ENCODE data around the gene NUP37.
"Not testable (repeated sequence)": the region's sequence is repeated elsewhere in the genome, so short reads cannot be mapped to it uniquely, and the experiment has no call there.

Gene NUP37

DNA sequence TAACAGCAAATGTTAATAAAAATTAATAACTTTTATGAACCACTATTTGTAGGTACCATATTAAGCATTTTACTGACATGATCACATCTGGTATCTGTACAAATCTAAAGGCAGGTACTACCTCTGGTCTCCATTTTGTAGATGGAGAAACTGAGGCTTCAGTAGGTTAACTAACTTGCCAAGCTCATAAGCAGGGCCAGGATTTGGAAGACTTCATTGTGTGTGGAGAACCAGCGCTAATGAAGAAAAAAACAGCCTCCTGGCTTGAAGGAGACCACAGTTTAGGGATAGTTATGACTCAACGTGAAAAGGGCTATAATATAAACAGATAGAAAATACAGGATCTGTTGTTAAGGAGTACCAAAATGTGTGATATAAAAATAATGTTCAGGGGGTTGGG is 1.0 kb downstream of the NUP37 start:
- peak overlapping the region; percentile 86 for H3K27ac Mint-ChIP-seq
- no peaks in the 10 kb centered on the region for H3K27me3 Mint-ChIP-seq
- no peaks in the 10 kb centered on the region for H3K9me3 Mint-ChIP-seq
- H3K4me1 Mint-ChIP-seq = peaks cover 42% of the 10 kb centered on the region
- H3K4me3 Mint-ChIP-seq = peak overlapping the region; percentile 93
- CTCF ChIA-PET = no interaction called here
- H3K36me3 Mint-ChIP-seq = peaks cover 30% of the 10 kb centered on the region
- no peak for DNase-seq

DNA sequence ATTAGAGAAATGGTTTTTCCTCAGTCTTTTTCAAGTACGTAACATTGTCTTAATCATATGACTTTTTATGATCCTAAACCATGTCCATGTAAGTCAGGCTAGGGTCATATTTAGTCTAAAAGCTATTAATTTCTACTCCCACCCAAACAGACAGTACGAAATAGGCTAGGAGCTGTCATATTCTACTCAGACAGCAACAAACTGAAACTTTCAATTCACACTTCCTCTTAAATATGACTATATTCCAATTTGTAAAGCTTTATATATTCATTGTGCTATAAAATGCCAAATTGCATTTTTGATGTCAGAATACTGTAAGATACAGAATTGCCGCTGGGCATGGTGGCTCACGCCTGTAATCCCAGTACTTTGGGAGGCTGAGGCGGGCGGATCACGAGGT is 3.5 kb downstream of the NUP37 start:
- Mint-ChIP-seq H3K36me3 (peaks cover 33% of the 10 kb centered on the region), H3K9me3 (no peaks in the 10 kb centered on the region), H3K4me3 (no peak overlapping the region), H3K27me3 (no peaks in the 10 kb centered on the region), H3K27ac (no peak overlapping the region), H3K4me1 (peaks cover 21% of the 10 kb centered on the region)
- CTCF ChIA-PET = no interaction called here
- no peak for DNase-seq

DNA sequence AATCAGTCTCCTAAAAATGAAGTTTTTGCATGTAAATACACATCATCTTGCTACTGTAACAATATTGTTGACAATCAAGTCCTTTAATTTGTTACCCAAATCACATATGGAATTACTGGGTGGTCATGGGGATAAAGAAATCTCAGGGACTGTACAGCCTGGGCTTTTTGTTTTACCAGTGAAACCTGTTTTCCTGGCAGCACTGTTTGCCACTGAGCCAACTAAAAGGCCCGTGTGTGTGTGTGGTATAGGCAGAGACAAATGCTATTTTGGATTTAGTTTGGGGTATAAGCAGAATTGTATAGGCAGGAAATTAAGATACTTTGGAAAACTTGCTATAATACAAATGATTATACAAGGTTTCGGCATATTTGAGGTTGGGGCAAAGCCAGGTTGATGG is 5.7 kb downstream of the NUP37 start:
- H3K27me3 Mint-ChIP-seq = no peaks in the 10 kb centered on the region
- H3K36me3 Mint-ChIP-seq = peaks cover 48% of the 10 kb centered on the region
- no peak overlapping the region for H3K27ac Mint-ChIP-seq
- peaks cover 11% of the 10 kb centered on the region for H3K4me1 Mint-ChIP-seq
- DNase-seq = no peak
- H3K9me3 Mint-ChIP-seq = no peaks in the 10 kb centered on the region
- CTCF ChIA-PET = no interaction called here
- no peak overlapping the region for H3K4me3 Mint-ChIP-seq

DNA sequence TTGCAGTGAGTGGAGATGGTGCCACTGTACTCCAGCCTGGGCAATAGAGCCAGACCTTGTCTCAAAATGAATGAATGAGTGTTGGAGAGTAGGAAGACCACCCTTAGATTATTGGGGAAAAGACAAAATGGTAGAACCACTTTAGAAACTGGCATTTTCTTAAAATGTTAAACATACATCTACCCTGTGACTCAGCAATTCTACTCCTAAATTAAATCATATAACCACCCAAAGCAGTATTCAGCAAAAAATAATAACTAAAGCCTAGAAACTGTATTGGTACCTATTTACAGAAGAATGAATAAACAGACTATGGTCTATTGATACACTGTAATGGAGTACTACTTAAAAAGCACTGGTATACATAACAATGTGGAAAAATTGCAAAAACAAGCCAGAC is 9.1 kb downstream of the NUP37 start:
- CTCF ChIA-PET = no interaction called here
- no peak overlapping the region for H3K4me3 Mint-ChIP-seq
- H3K27ac Mint-ChIP-seq = no peak overlapping the region
- peaks cover 8% of the 10 kb centered on the region for H3K4me1 Mint-ChIP-seq
- peaks cover 9% of the 10 kb centered on the region for H3K9me3 Mint-ChIP-seq
- peaks cover 63% of the 10 kb centered on the region for H3K36me3 Mint-ChIP-seq
- DNase-seq = no peak
- H3K27me3 Mint-ChIP-seq = no peaks in the 10 kb centered on the region

DNA sequence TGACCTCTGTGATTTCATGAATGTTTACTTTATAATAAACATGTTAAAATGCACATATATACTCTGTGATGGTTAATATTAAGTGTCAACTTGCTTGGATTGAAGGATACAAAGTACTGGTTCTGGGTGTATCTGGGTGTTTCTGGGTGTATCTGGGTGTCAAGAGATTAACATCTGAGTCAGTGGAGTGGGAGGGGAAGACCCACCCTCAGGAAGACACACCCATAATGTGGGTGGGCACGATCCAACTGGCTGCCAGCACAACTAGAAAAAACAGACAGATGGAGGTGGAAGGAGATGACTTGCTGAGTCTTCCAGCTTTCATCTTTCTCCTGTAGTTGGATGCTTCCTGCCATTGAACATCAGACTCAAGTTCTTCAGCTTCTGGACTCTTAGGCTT is 11.9 kb downstream of the NUP37 start:
- Mint-ChIP-seq H3K9me3 (peaks cover 11% of the 10 kb centered on the region), H3K4me3 (no peak overlapping the region), H3K36me3 (peaks cover 75% of the 10 kb centered on the region), H3K27ac (no peak overlapping the region), H3K27me3 (no peaks in the 10 kb centered on the region), H3K4me1 (peaks cover 8% of the 10 kb centered on the region)
- no peak for DNase-seq
- CTCF ChIA-PET = no interaction called here

DNA sequence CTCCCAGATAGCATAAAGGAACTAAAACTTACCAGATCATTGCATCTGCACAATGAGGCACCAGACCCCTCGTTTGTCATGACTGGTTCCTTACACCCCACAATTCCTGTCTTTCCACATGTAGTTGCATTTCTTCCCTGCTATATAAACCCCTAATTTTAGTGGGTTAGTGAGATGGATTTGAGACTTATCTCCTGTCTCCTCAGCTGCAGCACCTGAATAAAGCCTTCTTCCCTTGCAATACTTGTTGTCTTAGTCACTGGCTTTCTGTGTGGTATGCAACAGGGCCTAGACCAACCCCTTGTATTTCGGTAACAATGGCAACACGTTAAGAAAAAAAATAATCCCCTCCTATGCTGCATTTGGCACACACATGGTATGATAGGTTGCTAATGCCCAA is 13.0 kb downstream of the NUP37 start:
- Mint-ChIP-seq H3K4me1 (peaks cover 8% of the 10 kb centered on the region), H3K9me3 (peaks cover 11% of the 10 kb centered on the region), H3K4me3 (no peak overlapping the region), H3K27ac (no peak overlapping the region), H3K27me3 (no peaks in the 10 kb centered on the region), H3K36me3 (peaks cover 78% of the 10 kb centered on the region)
- CTCF ChIA-PET = no interaction called here
- no peak for DNase-seq

DNA sequence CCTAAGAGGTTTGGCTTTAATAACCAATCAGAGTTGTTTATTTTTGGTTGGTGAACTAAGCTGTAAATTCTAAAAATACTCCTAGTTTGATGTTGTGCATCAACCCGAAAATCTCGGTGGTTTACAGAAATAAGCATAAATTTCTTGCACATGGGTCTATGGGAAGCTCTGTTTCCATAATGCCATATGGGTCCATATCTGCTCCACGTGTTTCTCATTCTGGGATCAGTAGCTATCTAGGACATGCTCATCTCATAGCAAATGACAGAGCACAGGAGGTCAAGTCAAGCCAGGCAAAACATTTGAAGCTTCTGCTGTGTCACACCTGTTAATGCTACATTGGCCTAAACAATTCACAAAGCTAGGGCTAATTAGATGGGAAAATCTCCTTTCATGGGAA is 23.1 kb downstream of the NUP37 start:
- Mint-ChIP-seq H3K27me3 (no peaks in the 10 kb centered on the region), H3K36me3 (peaks cover 23% of the 10 kb centered on the region), H3K4me1 (no peaks in the 10 kb centered on the region), H3K4me3 (no peak overlapping the region), H3K27ac (no peak overlapping the region), H3K9me3 (no peaks in the 10 kb centered on the region)
- CTCF ChIA-PET = interaction anchor here (0.5 to 2.0 kb wide), 5 partner anchors 101 to 611 kb away, joined by 3 to 5 read pairs (median 3); partner anchors contain the start of gene PMCH
- no peak for DNase-seq

DNA sequence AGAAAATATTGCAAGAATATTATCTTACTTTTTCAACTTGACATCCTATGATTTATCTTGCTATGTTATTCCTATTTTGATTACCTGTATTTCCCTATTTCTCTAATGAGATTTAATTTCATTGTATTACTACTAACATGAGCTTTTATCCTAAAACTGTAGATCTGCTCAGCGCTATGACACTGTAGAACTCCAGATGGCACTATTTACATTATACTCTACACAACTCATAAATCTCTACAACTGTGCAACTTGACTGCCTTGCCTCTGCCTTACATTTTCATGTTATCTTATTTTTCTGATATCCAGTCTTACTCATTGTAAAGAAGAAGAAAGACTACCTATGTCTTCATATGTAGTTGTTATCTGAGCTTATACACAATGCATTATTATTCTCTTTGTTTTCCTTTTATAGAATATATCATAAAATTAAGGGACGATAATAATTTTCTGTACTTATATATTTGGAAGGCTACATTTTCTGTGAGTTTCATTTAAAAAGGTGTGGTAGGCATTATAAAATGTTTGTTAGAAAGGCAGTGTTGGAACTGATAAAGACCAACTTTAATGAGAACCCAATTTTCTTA is 24.1 kb downstream of the NUP37 start:
- H3K9me3 Mint-ChIP-seq = no peaks in the 10 kb centered on the region
- DNase-seq = no peak
- H3K27me3 Mint-ChIP-seq = no peaks in the 10 kb centered on the region
- H3K27ac Mint-ChIP-seq = no peak overlapping the region
- no peaks in the 10 kb centered on the region for H3K4me1 Mint-ChIP-seq
- peaks cover 22% of the 10 kb centered on the region for H3K36me3 Mint-ChIP-seq
- no peak overlapping the region for H3K4me3 Mint-ChIP-seq
- CTCF ChIA-PET = interaction anchor here (0.8 to 2.0 kb wide), 6 partner anchors 14 to 448 kb away, joined by 3 to 6 read pairs (median 3); no protein-coding TSS in a partner anchor

DNA sequence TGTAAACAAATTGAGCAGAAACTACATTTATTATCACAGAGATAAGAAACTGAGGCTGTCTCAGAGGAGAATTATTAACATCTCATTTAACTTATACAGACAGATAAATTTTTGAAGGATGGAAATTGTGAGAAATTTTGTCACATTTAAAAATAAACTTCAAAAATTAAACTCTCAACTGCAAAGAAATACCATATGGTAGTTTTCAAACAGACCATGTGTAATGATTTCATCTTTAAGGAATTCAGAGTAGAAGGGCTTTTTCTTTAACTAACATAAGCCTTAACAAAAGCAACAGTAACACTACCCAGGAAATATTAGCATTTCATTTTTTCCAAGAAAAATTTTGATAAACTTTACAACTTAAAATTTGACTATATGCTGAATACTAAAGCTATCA is 26.6 kb downstream of the NUP37 start:
- no peaks in the 10 kb centered on the region for H3K9me3 Mint-ChIP-seq
- CTCF ChIA-PET = interaction anchor here (0.8 kb wide), 1 partner anchor 676 kb away, joined by 3 read pairs; no protein-coding TSS in a partner anchor
- no peak overlapping the region for H3K27ac Mint-ChIP-seq
- no peak overlapping the region for H3K4me3 Mint-ChIP-seq
- H3K36me3 Mint-ChIP-seq = peaks cover 21% of the 10 kb centered on the region
- no peak for DNase-seq
- H3K27me3 Mint-ChIP-seq = no peaks in the 10 kb centered on the region
- H3K4me1 Mint-ChIP-seq = no peaks in the 10 kb centered on the region

DNA sequence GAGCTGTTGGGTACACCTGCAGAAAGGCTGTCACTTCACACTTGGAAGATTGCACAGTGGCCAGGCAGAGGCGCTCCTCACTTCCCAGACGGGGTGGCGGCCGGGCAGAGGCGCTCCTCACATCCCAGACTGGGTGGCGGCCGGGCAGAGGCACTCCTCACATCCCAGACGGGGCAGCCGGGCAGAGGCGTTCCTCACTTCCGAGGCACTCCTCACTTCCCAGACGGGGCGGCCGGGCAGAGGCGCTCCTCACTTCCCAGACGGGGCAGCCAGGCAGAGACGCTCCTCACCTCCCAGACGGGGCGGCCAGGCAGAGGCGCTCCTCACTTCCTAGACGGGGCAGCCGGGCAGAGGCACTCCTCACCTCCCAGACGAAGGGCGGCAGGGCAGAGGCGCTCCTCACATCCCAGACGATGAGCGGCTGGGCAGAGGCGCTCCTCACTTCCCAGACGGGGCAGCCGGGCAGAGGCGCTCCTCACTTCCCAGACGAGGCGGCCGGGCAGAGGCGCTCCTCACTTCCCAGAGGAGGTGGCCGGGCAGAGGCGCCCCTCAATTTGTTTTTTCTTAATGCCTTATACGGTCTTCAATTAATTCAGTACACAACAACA is 30.6 kb downstream of the NUP37 start:
- H3K9me3 Mint-ChIP-seq, H3K4me3 Mint-ChIP-seq, H3K27me3 Mint-ChIP-seq, H3K27ac Mint-ChIP-seq, H3K4me1 Mint-ChIP-seq, DNase-seq, CTCF ChIA-PET: not testable (repeated sequence)
- peaks cover 18% of the 10 kb centered on the region for H3K36me3 Mint-ChIP-seq

DNA sequence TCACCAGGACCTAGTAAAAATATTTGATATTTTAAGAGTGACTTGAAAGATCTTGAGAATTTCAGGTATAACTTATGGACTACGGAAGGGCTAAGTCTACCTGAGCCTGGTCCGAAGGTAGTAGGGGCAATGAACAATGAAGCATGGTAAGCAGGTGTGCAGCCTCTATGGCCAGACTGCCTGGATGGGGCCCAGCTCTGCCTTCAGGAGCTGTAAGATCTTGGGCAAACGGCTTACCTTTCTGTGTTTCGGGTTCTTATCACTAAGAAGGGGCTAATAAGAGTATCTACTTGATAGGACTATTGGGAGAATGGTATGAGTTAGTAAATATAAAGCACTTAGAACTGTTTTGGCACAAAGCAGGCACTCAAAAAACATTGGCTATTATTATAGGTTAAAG is 39.1 kb downstream of the NUP37 start:
- Mint-ChIP-seq H3K4me3 (no peak overlapping the region), H3K36me3 (peaks cover 46% of the 10 kb centered on the region), H3K9me3 (no peaks in the 10 kb centered on the region), H3K4me1 (no peaks in the 10 kb centered on the region), H3K27ac (no peak overlapping the region), H3K27me3 (no peaks in the 10 kb centered on the region)
- DNase-seq = no peak
- CTCF ChIA-PET = interaction anchor here (2.1 kb wide), 1 partner anchor 14 kb away, joined by 6 read pairs; no protein-coding TSS in a partner anchor

DNA sequence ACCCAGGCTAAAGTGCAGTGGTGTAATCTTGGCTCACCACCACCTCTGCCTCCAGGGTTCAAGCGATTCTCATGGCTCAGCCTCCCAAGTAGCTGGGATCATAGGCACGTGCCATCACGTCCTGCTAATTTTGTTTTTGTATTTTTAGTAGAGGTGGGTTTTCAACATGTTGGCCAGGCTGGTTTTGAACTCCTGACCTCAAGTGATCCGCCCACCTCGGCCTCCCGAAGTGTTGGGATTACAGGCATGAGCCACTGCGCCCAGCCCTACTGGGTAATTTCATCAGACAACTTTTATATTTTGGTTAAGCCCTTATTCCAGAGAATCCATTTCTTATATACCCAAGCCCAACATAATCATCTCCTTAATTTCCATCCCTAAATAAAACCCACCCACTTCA is 47.8 kb downstream of the NUP37 start:
- H3K9me3 Mint-ChIP-seq, H3K27me3 Mint-ChIP-seq, CTCF ChIA-PET, H3K27ac Mint-ChIP-seq, H3K4me3 Mint-ChIP-seq, DNase-seq, H3K4me1 Mint-ChIP-seq: not testable (repeated sequence)
- H3K36me3 Mint-ChIP-seq = peaks cover 16% of the 10 kb centered on the region

DNA sequence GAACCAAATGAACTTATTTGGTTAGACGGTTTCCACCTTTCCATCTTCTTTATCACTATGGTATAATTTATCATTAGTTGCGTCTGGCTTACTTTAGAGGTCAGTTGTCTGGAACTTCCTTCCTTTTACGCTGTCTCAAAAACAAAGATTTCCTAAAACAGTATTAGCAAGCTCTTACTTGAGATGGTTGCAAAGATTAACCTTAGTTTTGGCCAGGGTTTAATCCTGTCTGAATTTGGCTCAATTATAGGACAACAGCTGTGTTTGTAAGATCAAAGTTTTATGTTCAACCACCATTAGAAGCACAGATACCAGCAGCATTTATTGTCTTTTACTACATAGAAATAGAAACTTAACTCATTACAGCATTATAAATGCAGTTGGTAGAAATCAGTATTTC is 50.2 kb downstream of the NUP37 start:
- H3K9me3 Mint-ChIP-seq = no peaks in the 10 kb centered on the region
- H3K27ac Mint-ChIP-seq = no peak overlapping the region
- CTCF ChIA-PET = no interaction called here
- H3K4me1 Mint-ChIP-seq = peaks cover 7% of the 10 kb centered on the region
- DNase-seq = no peak
- no peak overlapping the region for H3K4me3 Mint-ChIP-seq
- H3K27me3 Mint-ChIP-seq = peaks cover 5% of the 10 kb centered on the region
- peaks cover 2% of the 10 kb centered on the region for H3K36me3 Mint-ChIP-seq

DNA sequence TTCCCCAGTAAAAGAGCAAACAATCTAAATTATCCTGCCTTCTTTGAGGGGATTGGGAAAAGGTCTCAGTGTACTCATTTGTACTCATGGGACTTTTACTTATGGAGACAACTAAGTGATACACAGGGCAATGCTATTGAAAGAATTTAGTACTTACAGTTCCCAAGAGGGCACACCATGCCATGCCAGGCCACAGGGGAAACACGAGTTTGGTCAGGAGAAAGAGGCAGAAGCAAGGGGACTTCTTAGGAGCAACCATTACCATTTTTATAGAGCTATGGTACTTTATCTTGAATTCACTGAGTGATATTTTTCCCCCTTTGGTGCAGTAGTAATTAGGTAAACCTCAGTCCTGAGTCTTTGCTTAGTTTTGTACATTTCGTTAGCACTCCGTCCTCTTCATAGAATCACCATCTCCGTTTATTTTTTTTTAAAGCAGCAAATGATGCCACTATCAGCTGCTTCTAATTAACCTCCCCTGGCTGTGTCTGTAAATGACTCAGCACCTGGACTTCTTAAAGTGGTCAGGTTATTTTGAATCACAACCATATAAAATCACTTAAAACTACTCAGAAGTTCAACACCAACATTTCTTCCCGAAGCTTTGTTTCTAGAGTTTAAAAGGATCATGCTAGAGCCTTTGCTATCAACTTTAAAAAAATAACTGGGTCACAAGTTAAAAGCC is 52.2 kb downstream of the NUP37 start:
- Mint-ChIP-seq H3K4me1 (peaks cover 22% of the 10 kb centered on the region), H3K27ac (no peak overlapping the region), H3K27me3 (peaks cover 8% of the 10 kb centered on the region), H3K9me3 (peaks cover 4% of the 10 kb centered on the region), H3K4me3 (no peak overlapping the region), H3K36me3 (peaks cover 1% of the 10 kb centered on the region)
- CTCF ChIA-PET = no interaction called here
- no peak for DNase-seq

DNA sequence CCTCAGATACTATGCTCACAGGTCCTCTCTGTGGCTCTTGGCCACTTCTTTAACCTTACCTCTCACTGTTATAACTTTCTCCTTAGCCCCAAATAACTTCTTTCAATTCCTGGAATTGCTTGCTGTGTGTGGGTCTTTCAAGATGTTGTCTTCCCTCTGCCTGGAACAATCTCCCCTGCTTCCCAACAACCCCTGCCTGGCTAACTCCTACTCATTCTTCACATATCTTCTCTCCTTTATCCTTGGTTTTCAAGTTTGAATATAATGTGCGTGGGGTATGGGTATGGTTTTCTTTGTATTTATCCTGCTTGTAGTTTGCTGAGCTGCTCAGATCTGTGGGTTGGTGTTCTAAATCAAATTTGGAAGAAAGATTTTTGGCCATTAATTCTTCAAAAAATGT is 55.4 kb downstream of the NUP37 start:
- CTCF ChIA-PET = no interaction called here
- no peak for DNase-seq
- Mint-ChIP-seq H3K4me3 (no peak overlapping the region), H3K4me1 (peaks cover 49% of the 10 kb centered on the region), H3K27ac (no peak overlapping the region), H3K9me3 (peaks cover 4% of the 10 kb centered on the region), H3K36me3 (peaks cover 16% of the 10 kb centered on the region), H3K27me3 (peaks cover 8% of the 10 kb centered on the region)

All from activated naive CD4-positive, alpha-beta T cell treated with anti-CD3 and anti-CD28 coated beads, Interleukin-2, amount 10 ng/mL, durations not matched to agents 7 days and 5 days (primary cell).